GM18909 (cell line): ENCODE results near the gene FAM53C.

ENCODE experiments used
- ATAC-seq: cut with Tn5 transposase; IDR thresholded peaks from one replicate; pipeline ENCODE4 v1.9.1; 2021; ENCODE audit warnings: mild to moderate bottlenecking; ENCODE audit not compliant: unreplicated experiment, poor library complexity

Gene FAM53C

GRCh38 chr5:138350563-138350890 is 12.5 kb downstream of the FAM53C start:
- ATAC-seq = no peak

- ATAC-seq = no peak
Measured at GRCh38 chr5:138351056-138351455, 13.0 kb downstream of the FAM53C start.

- no peak for ATAC-seq
Measured at GRCh38 chr5:138351517-138351916, 13.5 kb downstream of the FAM53C start.

GRCh38 chr5:138352071-138352721 is 14.1 kb downstream of the FAM53C start, which contains the start of gene KDM3B:
Gene KDM3B, plus strand, starts transcription at chr5:138352685. Its CDS starts 111 bp downstream, at chr5:138352796.
- ATAC-seq = peak; percentile 67

GRCh38 chr5:138352722-138353559 is 14.9 kb downstream of the FAM53C start:
- peak; percentile 47 for ATAC-seq

- ATAC-seq = no peak
Measured at GRCh38 chr5:138353560-138354080, 15.6 kb downstream of the FAM53C start.

GRCh38 chr5:138354387-138354786 is 16.3 kb downstream of the FAM53C start:
- no peak for ATAC-seq

GRCh38 chr5:138354926-138355378 is 16.9 kb downstream of the FAM53C start:
- ATAC-seq = peak; percentile 39

GRCh38 chr5:138359621-138360020 is 21.6 kb downstream of the FAM53C start:
- ATAC-seq = no peak

- ATAC-seq = no peak
Measured at GRCh38 chr5:138360941-138361452, 22.9 kb downstream of the FAM53C start.

GRCh38 chr5:138364576-138364975 is 26.5 kb downstream of the FAM53C start:
- no peak for ATAC-seq

- ATAC-seq = no peak
Measured at GRCh38 chr5:138366632-138367382, 28.7 kb downstream of the FAM53C start.

GRCh38 chr5:138369261-138369660 is 31.2 kb downstream of the FAM53C start:
- ATAC-seq = no peak

GRCh38 chr5:138369706-138370105 is 31.6 kb downstream of the FAM53C start:
- ATAC-seq = no peak

GRCh38 chr5:138370537-138370936 is 32.5 kb downstream of the FAM53C start:
- no peak for ATAC-seq

GRCh38 chr5:138371454-138371853 is 33.4 kb downstream of the FAM53C start:
- no peak for ATAC-seq

- peak; percentile 41 for ATAC-seq
Measured at GRCh38 chr5:138372225-138372624, 34.2 kb downstream of the FAM53C start.

- no peak for ATAC-seq
Measured at GRCh38 chr5:138372653-138373052, 34.6 kb downstream of the FAM53C start.

GRCh38 chr5:138382347-138382746 is 44.3 kb downstream of the FAM53C start:
- ATAC-seq = no peak

GRCh38 chr5:138385660-138386059 is 47.6 kb downstream of the FAM53C start:
- ATAC-seq = no peak
